Stimulated activated CD4-positive, alpha-beta T cell treated with anti-CD3 and anti-CD28 coated beads, Interleukin-1b, Interleukin-23, amount 100 ng/mL, for 24 hours (primary cell): ENCODE data around the gene PPDPF.
"Not testable (repeated sequence)": the region's sequence is repeated elsewhere in the genome, so short reads cannot be mapped to it uniquely, and the experiment has no call there.

Experiments used
- DNase-seq, 4 experiments: peaks; one replicate each; pipeline ENCODE4 v3.0.0-alpha.2; 2020; ENCODE audit warnings: low read depth in 4 of 4, low spot score in 1 of 4

The PPDPF gene

GRCh38 chr20:63547725-63548480 is 27.3 kb downstream of the PPDPF start, which contains the start of gene SRMS:
TSS of gene SRMS (minus strand) at chr20:63547749. CDS start at chr20:63547463, 286 bp downstream.
- no peak for DNase-seq

GRCh38 chr20:63548542-63548941 is 28.0 kb downstream of the PPDPF start:
- DNase-seq: no peak

- no peak for DNase-seq
Measured at GRCh38 chr20:63549019-63549418, 28.5 kb downstream of the PPDPF start.

GRCh38 chr20:63549679-63550282 is 29.2 kb downstream of the PPDPF start:
- no peak for DNase-seq

GRCh38 chr20:63551068-63551467 is 30.5 kb downstream of the PPDPF start:
- no peak for DNase-seq

- DNase-seq: no peak
Measured at GRCh38 chr20:63552481-63553249, 32.1 kb downstream of the PPDPF start.

- DNase-seq: peak; percentile 64 to 84 (median 76)
Measured at GRCh38 chr20:63553251-63553932, 32.8 kb downstream of the PPDPF start.

GRCh38 chr20:63553933-63554290 is 33.3 kb downstream of the PPDPF start, which contains the start of gene FNDC11:
TSS of gene FNDC11 (plus strand) at chr20:63554159. CDS start at chr20:63555664, 1,505 bp downstream.
- DNase-seq: peak in 1 of 4 experiments; percentile 37

GRCh38 chr20:63554361-63555278 is 34.1 kb downstream of the PPDPF start:
- DNase-seq: no peak

- DNase-seq: no peak
Measured at GRCh38 chr20:63555661-63556381, 35.3 kb downstream of the PPDPF start.

- DNase-seq: no peak
Measured at GRCh38 chr20:63556873-63557478, 36.4 kb downstream of the PPDPF start.

- no peak for DNase-seq
Measured at GRCh38 chr20:63557481-63557891, 36.9 kb downstream of the PPDPF start.

GRCh38 chr20:63558804-63559484 is 38.4 kb downstream of the PPDPF start:
- no peak for DNase-seq

GRCh38 chr20:63559485-63560332 is 39.1 kb downstream of the PPDPF start:
- not testable (repeated sequence) for DNase-seq

GRCh38 chr20:63560333-63560805 is 39.8 kb downstream of the PPDPF start:
- DNase-seq: no peak

GRCh38 chr20:63560856-63561609 is 40.5 kb downstream of the PPDPF start:
- no peak for DNase-seq
